Activated CD4-positive, CD25-positive, alpha-beta regulatory T cell treated with anti-CD3 and anti-CD28 coated beads, Interleukin-2, amount 50 U/mL, for 72 hours (primary cell): ENCODE data around the gene HS6ST3.
"Not testable (repeated sequence)": the region's sequence is repeated elsewhere in the genome, so short reads cannot be mapped to it uniquely, and the experiment has no call there.

ENCODE experiments used
- DNase-seq: peaks from one replicate; pipeline ENCODE4 v3.0.0; 2021

Gene HS6ST3

DNA sequence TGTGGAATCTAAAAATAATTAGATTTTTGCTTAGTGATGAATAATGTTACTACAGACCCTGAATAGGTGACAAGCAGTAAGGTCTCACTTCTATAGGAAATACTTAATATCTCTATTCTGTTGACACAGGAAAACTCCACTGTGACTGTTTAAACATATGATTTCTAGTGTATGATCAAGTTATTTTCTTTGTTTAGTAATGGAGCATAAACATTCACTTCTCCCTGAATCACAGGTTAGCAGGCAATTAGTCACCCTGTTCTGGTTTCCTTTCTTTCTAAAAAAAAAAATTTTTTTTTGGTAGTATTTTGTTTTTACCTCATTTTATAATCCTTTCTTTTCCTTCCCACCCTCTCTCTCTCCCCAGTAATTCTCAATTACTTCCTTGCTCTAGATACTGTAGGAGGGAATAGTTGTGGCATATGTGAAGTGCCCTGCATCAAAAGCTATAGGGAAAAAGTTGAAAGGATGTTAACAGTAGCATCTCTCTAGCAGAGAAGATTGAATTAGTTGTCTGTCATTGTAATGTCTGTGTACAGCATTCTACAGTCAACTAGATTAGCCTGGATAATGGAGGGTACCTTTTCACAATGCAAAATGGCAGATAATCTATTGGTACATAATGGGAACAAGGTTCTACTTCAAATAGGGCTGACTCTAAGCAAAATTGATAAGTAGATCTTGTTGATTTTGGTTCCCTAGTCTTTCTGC, 3.5 kb downstream of the HS6ST3 start:
- no peak for DNase-seq

DNA sequence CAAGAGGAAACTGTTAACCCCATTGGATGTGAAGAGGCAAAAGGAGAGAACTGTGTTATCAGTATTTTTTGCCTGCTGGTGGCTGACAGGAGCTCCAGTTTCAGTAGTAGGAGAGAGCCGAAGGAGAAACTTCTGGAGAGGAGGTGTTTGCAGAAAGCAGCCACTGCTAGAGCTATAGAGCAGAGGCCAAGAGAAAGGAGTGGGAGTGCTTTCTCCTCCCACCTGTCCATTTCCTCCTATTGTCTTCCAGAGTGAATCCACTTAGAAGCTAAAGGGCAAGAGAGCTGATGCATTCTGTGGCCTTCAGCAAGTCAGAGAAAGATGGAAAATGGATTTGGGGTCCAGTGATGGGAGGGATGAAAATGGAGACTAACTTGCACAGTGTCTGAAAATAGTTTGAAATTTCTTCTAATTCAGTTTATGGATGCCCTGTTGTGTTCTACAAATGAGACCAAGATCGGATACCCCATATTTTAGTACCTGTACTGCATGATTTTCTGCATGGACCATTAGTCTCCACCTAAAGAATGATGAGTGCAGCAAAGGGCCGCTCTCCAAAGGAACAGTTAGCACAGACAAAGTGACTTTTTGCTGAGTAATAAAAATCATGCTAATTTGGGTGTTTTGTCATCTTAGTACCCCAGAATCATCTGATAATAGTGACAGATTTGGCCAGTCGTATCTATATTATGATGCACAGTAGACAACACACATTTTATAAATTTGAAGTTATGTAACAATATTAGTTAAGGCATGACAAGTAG, 10.7 kb downstream of the HS6ST3 start:
- no peak for DNase-seq

DNA sequence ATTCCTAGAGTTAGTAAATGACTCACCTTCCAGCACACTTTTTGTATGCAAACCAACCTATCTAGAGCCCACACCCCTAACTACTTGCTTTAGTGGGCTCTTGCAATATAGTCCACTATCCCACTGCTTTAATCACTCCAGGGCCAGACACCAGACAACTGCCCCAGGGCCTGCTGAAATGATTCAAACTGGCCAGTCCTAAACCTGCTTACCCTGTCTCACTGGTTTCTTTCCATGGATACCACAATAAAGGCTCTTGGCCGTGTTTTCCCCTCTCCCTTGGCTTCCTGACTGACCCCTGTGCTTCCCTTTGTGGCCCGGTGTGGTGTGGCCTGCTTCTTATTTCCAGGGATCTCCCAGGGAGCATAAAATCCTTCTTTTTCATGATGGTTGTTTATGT, 14.6 kb downstream of the HS6ST3 start:
- no peak for DNase-seq

DNA sequence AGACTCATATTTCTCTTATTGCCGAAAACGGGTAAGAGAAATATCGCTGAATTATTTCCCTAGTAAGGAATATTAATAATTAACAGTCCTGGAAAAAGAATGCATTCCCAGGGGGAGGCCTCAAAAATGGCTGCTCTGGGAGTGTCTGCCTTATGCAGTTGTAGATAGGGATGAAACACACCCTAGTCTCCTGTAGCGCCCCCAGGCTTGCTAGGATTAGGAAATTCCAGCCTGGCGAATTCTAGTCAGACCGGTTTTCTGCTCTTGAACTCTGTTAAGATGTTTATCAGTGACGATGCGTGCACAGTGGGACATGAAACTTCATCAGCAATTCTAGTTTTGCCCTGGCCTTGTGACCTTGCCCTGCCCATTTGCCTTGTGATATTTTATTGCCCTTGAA, 18.2 kb downstream of the HS6ST3 start:
- not testable (repeated sequence) for DNase-seq

DNA sequence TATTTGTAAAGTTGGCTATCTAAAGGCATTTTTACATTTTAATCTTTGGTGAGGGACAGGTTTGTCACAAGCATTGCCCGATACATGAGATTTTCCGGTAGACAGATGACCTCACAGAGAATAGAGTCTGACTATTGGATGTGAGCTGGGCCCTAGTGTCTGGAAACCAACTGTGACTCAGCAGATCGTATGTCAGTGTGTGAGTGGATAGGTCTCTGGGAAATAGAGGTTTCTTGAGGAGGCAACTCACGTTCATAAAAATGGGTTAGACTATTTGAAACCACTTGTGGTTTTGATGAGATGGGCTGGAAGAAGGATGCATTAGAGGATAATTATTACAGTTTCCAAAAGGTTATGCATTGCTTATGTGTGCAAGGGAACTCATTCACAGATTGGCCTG, 19.2 kb downstream of the HS6ST3 start:
- no peak for DNase-seq

DNA sequence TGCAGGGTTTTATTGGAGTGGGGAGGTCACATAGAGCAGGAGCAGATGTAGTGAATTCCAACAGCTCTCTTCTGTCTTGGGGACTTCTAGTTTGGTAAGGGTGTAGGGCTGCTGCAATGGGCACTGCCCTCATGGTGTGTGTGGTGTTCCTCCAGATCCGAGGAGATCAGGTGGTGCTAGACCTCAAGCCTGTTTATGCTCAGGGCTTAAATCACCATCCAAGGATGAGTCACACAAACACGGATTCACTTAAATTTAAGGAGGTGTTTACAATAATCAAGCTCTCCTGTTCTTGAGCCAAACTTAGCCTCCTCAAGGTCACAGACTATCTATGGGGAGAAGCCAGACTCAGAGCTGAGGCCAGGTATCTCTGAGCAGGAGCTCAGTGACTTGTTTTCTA, 23.0 kb downstream of the HS6ST3 start:
- DNase-seq = no peak

DNA sequence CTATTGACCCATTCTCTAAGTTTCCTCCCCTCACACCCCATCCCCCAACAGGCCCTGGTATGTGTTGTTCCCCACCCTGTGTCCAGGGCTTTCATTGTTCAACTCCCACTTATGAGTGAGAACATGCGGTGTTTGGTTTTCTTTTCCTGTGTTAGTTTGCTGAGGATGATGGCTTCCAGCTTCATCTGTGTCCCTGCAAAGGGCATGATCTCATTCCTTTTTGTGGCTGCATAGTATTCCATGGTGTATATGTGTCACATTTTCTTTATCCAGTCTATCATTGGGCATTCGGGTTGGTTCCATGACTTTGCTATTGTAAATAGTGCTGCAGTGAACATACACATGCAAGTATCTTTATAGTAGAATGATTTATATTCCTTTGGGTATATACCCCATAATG, 25.5 kb downstream of the HS6ST3 start:
- DNase-seq = not testable (repeated sequence)

DNA sequence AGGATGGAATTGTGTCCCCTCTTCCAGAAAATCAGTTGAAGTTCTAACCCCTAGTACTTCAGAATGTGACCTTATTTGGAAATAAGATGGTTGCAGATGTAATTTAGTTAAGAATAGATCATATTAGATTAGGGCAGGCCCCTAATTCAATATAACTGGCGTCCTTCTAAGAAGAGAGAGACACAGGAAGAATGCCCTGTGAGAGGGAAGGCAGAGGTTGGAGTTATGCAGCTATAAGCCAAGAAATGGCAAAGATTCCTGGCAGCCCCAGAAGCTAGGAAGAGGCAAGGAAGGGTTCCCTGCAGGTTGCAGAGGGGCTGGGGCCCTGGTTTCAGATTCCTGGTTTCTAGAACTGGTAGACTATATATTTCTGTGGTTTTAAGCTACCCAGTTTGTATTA, 30.0 kb downstream of the HS6ST3 start:
- DNase-seq = no peak

DNA sequence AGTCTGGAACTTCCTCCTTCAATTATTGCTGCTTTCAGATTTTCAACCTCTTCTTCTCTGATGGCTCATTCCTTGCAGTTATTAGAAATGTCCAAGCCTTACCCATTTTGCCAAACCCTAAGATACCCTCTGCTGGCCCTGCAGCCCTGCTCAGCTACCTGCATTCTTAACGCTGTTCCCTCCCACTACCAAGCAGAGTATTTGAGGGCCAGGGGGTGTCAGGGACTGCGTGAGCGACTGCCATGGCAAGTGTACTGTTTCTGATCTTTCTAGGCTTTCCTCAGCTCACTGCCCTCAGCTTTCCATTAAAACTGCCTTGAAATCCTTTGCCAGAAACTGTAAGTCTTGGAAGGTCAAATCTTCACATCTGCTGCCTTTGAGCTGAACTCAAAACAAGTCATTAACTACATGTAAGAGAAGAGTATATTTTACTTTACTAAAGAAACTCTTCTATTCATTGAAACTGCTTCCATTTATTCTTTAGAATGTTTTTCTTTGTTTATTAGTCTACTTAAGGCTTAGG, 41.0 kb downstream of the HS6ST3 start:
- DNase-seq = no peak

DNA sequence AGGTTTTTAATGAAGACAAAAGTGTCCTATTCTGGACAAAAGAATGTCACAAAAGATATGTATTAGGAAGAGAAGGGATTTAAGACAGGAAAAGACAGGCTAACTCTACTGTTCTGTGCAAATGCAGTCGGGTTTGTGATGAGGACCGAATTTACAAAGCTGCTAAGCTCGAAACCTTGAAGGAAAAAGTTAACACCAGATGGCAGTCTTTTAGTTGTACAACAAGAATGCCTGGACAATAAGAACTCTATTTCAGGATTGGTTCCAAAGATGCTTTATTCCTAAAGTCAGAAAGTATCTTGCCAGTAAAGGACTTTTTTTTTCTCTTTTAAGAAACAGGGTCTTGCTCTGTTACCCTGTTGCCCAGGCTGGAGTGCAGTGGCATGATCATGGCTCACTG, 51.1 kb downstream of the HS6ST3 start:
- DNase-seq = no peak

DNA sequence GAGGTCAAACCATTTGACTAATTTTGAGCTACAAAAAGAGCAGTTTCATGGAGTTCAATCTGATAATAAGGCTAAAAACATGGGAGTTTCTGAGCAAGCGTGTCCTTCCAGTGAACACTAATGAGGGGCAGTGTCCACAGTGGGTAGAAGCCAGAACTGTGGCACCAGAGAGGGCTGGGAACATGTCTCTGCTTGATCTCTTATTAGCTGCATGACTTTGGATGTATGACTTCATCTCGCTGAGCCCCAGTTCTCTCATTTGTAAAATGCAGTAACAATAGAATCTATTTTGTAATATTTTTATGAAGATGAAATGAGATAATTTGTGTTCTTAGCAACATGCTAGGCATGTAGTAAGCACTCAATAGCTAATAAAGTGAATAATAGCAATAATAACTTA, 69.8 kb downstream of the HS6ST3 start:
- no peak for DNase-seq

DNA sequence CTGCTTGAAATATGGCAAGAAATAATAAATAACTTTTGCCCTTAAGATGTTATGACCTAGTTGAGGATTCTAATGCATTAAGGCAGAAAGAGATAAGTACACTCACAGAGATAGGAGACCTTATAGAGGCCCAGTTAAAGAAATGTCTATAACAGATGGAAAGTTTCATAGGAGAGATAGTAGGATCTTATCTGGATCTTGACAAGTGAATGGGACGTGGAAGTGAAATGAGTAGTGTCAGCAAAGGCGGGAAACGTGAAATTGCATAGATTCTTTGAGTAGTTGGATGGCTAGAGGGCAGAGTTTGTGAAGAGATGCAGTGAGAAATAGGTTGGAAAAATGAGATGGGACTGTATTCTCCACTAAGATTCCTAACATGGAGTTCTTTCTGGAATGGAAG, 71.2 kb downstream of the HS6ST3 start:
- DNase-seq = no peak

DNA sequence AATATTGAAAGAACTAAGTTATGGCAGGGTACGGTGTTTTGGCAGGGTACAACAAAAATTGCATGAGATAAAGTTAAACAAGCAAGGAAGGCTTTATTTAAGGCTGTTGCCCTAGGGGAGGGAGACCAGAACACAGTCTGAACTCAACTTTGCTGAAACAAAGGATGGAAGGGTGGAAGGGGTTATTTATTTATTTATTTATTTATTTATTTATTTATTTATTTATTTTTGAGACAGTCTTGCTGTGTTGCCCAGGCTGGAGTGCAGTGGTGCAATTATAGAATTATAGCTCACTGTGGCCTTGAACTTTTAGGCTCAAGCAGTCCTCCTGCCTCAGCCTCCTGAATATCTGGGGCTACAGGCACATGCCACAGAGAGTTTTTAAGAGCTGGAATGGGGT, 75.9 kb downstream of the HS6ST3 start:
- DNase-seq = no peak

DNA sequence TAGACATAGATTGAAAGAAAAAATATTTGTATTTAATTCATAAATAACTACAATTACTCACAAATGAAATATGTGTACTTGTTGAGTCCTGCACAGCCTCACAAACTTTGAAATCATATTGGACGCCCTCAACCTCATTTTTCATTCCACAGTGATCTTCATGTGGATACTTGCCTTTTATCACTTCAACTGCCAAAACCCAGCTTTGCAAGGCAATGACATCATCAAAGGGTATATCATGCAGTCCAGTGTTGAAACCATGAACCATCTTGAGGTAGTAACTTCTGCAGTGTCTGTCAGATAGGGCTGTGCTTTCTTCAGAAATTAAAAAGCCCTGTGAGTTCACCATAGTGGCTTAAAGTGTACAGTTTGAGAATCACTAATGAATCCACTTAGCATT, 82.2 kb downstream of the HS6ST3 start:
- no peak for DNase-seq

DNA sequence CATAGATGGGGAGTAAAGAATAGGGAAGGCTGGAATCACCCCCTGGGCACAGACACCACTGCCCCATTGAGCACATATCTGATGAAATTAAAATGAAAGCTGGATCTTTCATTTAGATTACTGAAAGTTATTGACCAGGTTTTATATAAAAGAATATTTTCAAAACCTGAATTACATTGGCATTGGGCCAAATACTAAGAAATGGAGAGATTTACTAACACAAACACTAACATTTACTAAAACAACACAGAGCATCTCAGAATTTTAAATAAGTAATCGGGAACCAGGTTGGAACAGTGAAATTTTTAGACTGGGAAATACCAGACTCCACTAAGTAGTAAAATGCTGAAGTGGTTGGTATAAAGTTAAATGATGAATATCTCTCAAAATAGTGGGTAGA, 88.9 kb downstream of the HS6ST3 start:
- no peak for DNase-seq

DNA sequence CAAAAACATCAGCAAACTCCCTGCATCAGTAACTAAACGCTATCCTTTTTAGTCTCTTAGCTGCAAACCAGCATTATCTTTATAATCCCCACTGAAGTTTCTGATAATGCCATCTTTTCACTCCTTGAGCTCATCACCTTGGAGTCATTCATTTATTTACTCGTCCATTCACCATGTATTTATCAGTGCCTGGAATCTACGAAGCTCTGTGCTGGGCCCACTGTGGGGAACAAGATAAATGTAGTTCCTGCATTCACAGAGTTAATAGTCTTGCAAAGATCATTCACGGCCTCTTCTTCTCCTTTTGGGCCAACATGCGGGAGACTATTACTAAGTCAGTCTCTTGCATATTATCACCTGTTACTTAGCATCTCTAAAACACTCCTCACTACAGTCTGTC, 89.4 kb downstream of the HS6ST3 start:
- no peak for DNase-seq

DNA sequence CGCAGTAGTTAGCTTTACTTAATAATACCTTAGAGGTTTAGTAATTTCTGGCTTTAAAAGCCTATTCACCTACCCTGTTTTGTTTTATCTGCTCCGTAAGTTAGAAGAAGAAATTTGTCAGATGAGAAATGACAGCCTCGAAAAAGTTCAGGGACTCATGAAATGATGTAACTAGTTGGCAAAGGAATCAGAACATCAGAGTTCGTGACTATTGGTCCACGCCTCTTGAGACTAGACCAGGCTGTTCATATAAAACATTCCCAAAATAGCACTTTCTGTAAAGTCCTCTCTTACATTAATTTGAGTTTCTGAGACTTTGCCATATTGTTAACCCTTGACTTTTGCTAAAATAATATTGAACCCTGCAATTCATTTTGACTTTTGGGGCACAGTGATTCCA, 92.0 kb downstream of the HS6ST3 start:
- no peak for DNase-seq

DNA sequence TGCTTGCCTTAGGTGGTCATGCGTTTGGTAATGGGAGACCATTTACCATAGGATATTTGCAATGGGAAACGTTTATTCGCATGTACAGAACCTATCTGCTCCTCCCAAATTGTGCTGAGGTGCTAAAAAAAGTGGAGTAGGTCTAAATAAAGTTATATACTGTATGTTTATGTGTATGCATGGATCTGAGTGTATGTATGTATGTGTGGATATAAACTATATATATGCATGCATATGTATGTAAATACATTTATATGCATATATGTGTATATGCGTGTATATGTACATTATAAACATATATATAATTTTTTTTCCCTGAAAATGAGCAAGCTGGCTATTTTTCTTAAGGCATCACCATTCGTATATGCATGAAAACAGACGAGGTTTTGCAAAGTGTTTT, 95.9 kb downstream of the HS6ST3 start:
- no peak for DNase-seq

DNA sequence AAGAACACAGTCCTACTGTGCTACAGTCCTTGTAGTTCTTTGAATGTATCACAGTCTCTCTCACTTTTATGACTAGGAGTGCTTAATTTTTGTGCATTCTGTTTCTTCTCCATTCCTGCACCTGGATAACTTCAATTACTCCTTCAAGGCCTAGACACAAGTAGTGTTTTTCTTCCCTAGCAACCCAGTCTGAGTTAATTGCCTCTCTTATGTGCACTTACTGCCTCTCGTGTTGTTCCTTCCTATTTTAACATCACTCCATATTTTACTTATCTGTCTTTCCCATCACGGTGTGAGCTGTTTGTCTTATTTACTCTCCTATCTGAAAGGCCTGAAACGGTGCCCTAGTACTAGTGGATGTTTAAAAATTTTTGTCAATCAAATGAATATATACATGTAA, 101.5 kb downstream of the HS6ST3 start:
- no peak for DNase-seq

DNA sequence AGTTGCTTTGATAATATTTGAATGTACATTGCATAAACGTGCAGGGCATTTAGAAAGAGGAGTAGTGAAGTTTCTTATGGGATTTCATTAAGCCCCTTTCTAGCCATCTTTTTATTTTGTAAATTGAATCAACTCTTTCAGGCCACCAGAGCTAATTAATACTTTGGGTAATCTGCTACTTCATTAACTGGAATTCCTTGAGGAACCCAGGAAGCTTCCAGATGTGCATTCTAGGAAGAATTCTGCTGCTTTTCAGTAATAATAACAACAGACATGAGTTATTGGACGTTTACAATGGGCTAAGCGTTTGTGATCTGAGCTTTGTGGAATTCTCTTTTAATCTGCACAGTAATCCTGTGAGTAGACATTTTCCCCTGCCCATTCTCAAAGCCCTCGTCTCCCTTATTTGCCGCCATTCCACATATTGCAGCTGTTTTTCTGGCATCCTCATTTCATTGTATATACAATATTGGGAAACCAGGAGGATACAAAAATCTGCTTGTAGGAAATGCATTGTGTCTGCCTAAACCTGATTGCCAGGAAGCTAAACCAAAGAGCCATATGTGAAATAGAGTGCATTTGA, 103.9 kb downstream of the HS6ST3 start:
- DNase-seq = no peak

DNA sequence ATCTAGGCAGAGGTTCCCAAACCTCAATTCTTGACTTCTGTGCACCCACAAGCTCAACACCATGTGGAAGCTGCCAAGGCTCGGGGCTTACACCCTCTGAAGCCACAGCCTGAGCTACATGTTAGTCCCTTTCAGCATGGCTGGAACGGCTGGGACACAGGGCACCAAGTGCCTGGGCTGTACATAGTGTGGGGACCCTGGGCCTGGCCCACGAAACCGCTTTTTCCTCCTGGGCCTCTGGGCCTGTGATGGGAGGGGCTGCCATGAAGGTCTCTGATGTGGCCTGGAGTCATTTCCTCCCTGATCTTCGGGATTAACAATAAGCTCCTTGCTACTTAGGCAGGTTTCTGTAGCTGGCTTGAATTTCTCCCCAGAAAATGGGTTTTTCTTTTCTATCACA, 108.1 kb downstream of the HS6ST3 start:
- no peak for DNase-seq

DNA sequence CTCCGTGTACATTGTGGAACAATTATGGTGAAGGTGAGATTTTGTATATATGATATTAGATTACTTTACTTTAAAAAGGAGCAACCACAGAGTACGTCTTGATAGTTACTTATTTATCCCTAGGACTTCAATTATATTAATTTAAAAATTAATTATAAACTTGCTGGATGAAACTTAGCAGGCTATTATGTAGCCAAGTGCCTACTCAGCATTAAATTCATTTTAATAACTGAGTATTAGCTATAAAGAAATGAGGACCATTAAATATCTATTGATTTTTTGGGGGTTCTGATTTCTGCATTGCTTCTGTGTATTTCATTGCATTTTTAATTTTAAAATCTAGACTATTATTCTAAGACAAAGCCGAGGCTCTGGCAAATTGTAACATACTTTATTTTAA, 109.4 kb downstream of the HS6ST3 start:
- DNase-seq = no peak

DNA sequence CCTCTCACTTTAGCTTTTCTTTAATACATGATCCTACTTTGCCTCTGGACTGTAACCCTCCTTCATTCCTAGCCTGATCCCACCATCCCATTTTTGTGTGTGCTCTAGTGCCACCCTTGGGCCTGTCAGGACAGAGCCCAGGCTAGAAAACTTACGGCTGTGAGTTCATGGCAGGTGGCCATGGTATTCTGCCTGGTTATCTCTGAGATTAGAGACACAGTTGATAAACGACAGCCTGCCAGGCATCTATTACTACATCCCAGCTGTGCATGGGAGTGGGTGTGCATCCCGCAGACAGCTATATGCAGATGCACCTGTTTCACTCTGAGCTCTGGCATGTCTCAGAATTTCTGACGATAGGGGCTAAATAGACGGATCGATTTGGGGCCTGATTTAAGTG, 110.9 kb downstream of the HS6ST3 start:
- DNase-seq = no peak

DNA sequence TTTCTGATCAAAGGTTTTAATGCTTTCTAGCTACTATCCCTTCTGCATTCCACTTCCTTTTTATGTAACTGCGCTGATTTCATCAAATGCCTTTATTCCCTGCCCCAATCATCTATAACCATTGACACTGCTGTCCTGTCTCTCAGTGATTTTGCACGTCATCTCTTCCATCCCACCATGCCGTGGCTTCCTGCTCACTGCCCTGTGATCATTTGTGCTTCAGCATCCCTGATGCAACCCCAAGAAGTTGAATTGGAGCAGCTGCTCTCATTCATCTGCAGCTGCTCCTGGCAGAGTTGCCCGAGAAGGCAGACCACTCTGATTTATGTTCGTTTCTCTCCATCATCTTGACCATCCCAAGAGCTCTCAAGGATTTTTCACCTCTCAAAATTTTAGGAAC, 112.4 kb downstream of the HS6ST3 start:
- no peak for DNase-seq
